ENCODE measurements around the gene ALK.

Gene ALK

DNA sequence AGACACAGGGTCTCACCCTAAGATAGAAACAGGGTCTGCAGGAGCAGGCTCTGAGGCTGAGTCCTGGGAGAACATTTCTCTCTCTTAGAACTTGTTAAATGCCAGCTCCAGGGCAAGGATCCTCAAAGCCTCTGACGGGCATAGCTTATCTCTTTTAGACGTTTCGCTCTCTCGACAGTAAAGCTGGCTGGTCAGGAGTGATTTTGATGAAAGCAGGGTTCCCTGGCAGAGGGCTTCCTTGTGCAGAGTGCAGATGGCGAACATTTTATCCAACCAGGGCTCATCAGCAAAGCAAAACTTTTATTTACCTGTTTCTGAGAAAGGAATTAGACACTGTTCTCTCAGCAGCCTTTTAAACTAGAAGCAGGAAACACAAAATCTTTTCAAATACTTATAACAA, 350.8 kb downstream of the ALK start:
- TF ChIP-seq, protein P1, sequence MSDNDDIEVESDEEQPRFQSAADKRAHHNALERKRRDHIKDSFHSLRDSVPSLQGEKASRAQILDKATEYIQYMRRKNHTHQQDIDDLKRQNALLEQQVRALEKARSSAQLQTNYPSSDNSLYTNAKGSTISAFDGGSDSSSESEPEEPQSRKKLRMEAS (IDR thresholded peaks at IDR 0.05; ENCODE audit: low read depth, low read length), result no peak
- TF ChIP-seq, protein P2, sequence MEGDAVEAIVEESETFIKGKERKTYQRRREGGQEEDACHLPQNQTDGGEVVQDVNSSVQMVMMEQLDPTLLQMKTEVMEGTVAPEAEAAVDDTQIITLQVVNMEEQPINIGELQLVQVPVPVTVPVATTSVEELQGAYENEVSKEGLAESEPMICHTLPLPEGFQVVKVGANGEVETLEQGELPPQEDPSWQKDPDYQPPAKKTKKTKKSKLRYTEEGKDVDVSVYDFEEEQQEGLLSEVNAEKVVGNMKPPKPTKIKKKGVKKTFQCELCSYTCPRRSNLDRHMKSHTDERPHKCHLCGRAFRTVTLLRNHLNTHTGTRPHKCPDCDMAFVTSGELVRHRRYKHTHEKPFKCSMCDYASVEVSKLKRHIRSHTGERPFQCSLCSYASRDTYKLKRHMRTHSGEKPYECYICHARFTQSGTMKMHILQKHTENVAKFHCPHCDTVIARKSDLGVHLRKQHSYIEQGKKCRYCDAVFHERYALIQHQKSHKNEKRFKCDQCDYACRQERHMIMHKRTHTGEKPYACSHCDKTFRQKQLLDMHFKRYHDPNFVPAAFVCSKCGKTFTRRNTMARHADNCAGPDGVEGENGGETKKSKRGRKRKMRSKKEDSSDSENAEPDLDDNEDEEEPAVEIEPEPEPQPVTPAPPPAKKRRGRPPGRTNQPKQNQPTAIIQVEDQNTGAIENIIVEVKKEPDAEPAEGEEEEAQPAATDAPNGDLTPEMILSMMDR (IDR thresholded peaks at IDR 0.05; ENCODE audit: low read depth, low read length), result no peak
- TF ChIP-seq MYC (IDR thresholded peaks at IDR 0.05; ENCODE audit: low read depth, low read length) (no peak), POLR2A (IDR thresholded peaks at IDR 0.05; ENCODE audit: extremely low read depth, insufficient read length) (no peak)
- DNase-seq (ENCODE audit: low read depth), result no peak
- H3K4me3 ChIP-seq (ENCODE audit: low read depth, low read length), result no peak overlapping the region

DNA sequence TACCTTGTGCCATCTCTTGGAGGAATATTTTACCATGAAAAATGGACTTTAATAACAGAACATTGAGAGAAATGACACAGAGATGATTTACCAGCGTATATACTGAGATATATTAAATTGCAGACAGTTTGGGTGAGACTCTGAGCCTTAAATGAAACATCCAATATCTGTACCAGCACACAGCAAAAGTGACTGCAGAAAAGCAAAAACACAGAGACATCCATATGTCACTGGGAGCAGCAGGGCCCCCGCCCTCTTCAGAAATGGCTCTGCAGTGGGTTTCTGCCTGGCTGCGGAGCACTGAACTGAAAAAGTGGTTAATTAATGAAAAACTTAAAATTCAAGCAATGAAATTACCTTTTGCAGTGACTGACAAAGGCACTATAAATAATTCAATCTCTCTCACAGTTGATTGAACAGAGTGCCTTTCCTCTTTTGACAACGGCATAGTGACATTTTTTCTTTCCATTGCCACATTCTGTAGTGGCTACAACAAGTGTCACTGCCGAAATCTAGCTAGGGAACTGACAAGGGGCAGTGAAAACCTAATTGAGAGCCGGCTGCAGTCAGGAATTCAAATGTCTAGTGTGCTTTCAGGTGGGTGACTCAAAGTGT, 353.4 kb downstream of the ALK start:
- no peak for DNase-seq (ENCODE audit: low read depth)
- TF ChIP-seq POLR2A (IDR thresholded peaks at IDR 0.05; ENCODE audit: extremely low read depth, insufficient read length) (no peak), MYC (IDR thresholded peaks at IDR 0.05; ENCODE audit: low read depth, low read length) (no peak)
- TF ChIP-seq, protein P1 (IDR thresholded peaks at IDR 0.05; ENCODE audit: low read depth, low read length), result no peak
- TF ChIP-seq, protein P2 (IDR thresholded peaks at IDR 0.05; ENCODE audit: low read depth, low read length), result no peak
- no peak overlapping the region for H3K4me3 ChIP-seq (ENCODE audit: low read depth, low read length)

DNA sequence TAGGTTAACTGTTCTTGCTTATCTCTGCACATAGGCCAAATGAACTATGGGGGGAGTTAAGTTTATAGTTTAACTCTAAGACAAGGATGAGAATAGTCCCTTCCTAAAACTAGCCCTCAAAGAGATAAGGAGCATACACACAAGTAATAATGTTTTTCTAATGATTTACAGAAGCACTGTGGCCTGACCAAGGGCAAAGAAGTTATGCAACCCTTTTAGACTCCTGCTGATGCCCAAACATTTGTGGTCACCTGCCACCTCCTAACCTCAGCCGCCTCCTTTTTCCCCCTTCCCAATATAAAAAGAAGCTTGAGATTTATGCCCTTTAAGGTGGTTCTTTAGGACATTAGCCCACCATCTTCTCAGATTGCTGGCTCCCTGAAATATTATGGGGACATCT, 357.7 kb downstream of the ALK start:
- no peak for DNase-seq (ENCODE audit: low read depth)
- TF ChIP-seq, protein P1 (IDR thresholded peaks at IDR 0.05; ENCODE audit: low read depth, low read length), result no peak
- TF ChIP-seq POLR2A (IDR thresholded peaks at IDR 0.05; ENCODE audit: extremely low read depth, insufficient read length) (no peak), MYC (IDR thresholded peaks at IDR 0.05; ENCODE audit: low read depth, low read length) (no peak)
- TF ChIP-seq, protein P2 (IDR thresholded peaks at IDR 0.05; ENCODE audit: low read depth, low read length), result no peak
- no peak overlapping the region for H3K4me3 ChIP-seq (ENCODE audit: low read depth, low read length)

DNA sequence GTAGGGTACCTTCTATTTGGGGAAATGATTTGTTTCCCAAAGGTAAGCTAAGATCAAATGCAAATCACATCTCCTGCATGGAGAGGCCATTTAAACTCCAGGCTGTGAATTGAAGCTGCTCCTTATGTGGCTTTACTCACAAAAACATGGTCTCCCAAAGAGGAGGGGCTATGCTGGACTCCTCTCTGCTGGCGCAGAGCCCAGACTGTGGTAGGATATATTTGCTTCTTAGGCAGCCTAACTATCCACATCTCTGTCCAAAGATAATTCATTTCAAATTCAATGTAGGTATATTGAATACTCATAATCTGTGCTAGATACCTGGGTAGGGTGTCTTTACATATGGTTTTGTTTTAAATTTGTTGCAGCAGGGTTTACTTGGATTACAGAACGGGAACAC, 358.5 kb downstream of the ALK start:
- H3K4me3 ChIP-seq (ENCODE audit: low read depth, low read length), result no peak overlapping the region
- TF ChIP-seq, protein P2 (IDR thresholded peaks at IDR 0.05; ENCODE audit: low read depth, low read length), result no peak
- DNase-seq (ENCODE audit: low read depth), result no peak

DNA sequence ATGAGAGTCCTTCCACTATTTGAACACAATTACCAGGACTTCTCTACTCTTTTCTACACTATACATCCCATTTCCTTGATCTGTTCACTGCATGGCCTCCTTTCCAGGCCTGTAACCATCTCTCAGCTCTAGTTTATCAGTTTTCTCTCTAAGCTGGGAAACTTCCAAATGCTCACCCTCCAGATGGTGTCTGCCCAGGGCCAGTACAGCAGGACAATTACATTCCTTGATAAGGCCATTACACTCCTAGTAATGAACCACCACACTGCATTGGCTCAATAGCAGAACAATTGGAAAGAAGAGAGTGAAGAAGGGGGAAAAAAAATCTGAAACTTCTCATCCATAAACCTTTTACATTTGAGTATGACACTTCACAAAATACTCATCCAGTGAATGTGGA, 359.1 kb downstream of the ALK start:
- H3K4me3 ChIP-seq (ENCODE audit: low read depth, low read length), result no peak overlapping the region
- DNase-seq (ENCODE audit: low read depth), result no peak
- TF ChIP-seq MYC (IDR thresholded peaks at IDR 0.05; ENCODE audit: low read depth, low read length), result no peak
- TF ChIP-seq, protein P1 (IDR thresholded peaks at IDR 0.05; ENCODE audit: low read depth, low read length), result no peak
- no peak for TF ChIP-seq POLR2A (IDR thresholded peaks at IDR 0.05; ENCODE audit: extremely low read depth, insufficient read length)
- TF ChIP-seq, protein P2 (IDR thresholded peaks at IDR 0.05; ENCODE audit: low read depth, low read length), result no peak

DNA sequence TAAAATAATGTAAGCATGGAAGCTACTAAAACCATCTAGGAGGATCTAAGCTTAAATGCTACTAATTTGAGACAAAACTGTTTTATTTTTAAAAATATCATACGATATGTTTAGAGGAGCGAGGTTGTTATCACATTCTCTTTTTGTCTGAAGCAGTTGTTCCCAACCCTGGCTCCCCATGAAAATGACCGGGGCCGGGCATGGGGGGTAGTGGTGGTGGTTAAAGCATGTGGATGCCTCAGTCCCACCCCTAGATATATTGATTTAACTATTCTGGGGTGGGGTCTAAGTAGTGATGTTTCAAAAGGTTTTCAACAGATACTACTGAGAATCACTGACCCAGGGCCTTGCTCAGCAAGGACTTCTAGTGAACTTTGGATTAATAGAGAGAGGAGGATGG, 359.8 kb downstream of the ALK start:
- TF ChIP-seq, protein P1 (IDR thresholded peaks at IDR 0.05; ENCODE audit: low read depth, low read length), result no peak
- no peak for TF ChIP-seq POLR2A (IDR thresholded peaks at IDR 0.05; ENCODE audit: extremely low read depth, insufficient read length)
- TF ChIP-seq, protein P2 (IDR thresholded peaks at IDR 0.05; ENCODE audit: low read depth, low read length), result no peak
- no peak for TF ChIP-seq MYC (IDR thresholded peaks at IDR 0.05; ENCODE audit: low read depth, low read length)
- no peak overlapping the region for H3K4me3 ChIP-seq (ENCODE audit: low read depth, low read length)
- DNase-seq (ENCODE audit: low read depth), result no peak

All from NB4 (cell line).